Measurements from ENCODE around the gene CYTH4. TPM values are rescaled to one million over a fixed set of nuclear protein-coding genes. Genes with fewer than 3 reads are reported as not detected.

CYTH4 gene
- total RNA-seq, 1 experiment from 2014 or later, result not detected

DNA sequence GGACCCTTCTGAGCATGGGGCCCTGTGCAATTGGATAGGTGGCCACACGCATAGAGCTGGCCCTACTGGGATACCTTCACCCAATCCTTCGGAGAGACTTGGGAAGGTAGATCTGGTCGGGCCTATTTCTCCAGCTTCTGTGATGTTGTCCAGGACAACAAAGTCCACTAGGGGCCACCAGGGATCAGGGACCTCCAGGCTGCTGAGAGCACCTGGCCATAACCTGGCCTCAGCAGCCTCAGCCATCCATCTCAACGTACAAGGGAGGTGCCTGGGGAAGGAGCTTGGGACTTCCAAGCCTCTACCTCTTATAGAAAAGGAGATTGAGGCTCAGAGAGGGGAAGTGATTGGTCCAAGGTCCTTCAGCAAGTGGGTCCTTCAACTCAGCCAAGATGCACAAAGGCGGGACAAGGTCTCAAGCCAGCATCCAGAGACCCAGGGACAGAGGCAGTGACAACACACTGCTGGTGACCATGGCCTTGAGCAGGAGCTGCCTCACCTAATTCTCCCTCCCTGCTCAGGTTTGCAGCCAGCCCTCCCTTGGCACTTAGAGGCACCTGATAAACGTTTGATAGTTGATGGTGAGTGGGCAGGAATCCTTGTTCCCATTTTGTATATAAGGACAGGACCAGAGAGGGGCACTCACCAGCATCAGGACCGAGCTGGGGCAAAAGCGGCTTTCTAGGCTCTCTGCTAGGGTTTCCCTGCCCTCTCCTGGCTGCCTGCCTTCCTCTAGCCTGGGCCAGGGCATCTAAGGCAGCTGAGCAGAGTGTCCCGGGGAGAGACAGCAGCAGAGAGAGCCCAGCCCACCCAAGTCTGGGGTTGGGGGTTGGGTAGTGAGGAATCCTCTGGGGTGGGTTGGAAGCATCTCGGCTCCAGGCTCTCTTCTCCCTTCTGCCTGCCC is 42.7 kb upstream of the CYTH4 start:
- POLR2A ChIA-PET (ENCODE audit: unreplicated experiment), result no interaction called here
- DNase-seq, result no peak
- Histone ChIP-seq H3K4me3 (no peak overlapping the region), H3K79me2 (ENCODE audit: low read depth) (0 out of 2 replicates have a peak, but pooled peaks cover 5% of the 10 kb centered on the region), H3K4me2 (no peak overlapping the region), H3K27me3 (ENCODE audit: insufficient read depth, low read depth) (no peaks in the 10 kb centered on the region), H3K27ac (no peak overlapping the region), H3F3A (ENCODE audit: insufficient read depth, low read depth) (peaks cover 9% of the 10 kb centered on the region; the same call in 1 of the 2 replicates), H3K9me2 (ENCODE audit: insufficient read depth) (no peaks in the 10 kb centered on the region), H2AFZ (no peak overlapping the region), H3K9me3 (ENCODE audit: insufficient read depth, low read depth) (no peaks in the 10 kb centered on the region), H4K20me1 (ENCODE audit: insufficient read depth) (0 out of 2 replicates have a peak, but pooled peaks cover 3% of the 10 kb centered on the region), H3K36me3 (ENCODE audit: low read depth) (no peaks in the 10 kb centered on the region), H3K4me1 (replicated peaks; ENCODE audit: insufficient read depth) (peaks cover 17% of the 10 kb centered on the region)
- CTCF ChIA-PET, result no interaction called here
- BruUV-seq (replicated peaks), result no TSS peak
- intact Hi-C loops (cut with micrococcal nuclease; ENCODE audit: unreplicated experiment), result no loop called here
- TF ChIP-seq EZH2 (IDR thresholded peaks at IDR 0.05; ENCODE audit: low read depth), result no peak
- TF ChIP-seq, protein P1, sequence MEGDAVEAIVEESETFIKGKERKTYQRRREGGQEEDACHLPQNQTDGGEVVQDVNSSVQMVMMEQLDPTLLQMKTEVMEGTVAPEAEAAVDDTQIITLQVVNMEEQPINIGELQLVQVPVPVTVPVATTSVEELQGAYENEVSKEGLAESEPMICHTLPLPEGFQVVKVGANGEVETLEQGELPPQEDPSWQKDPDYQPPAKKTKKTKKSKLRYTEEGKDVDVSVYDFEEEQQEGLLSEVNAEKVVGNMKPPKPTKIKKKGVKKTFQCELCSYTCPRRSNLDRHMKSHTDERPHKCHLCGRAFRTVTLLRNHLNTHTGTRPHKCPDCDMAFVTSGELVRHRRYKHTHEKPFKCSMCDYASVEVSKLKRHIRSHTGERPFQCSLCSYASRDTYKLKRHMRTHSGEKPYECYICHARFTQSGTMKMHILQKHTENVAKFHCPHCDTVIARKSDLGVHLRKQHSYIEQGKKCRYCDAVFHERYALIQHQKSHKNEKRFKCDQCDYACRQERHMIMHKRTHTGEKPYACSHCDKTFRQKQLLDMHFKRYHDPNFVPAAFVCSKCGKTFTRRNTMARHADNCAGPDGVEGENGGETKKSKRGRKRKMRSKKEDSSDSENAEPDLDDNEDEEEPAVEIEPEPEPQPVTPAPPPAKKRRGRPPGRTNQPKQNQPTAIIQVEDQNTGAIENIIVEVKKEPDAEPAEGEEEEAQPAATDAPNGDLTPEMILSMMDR (conservative IDR thresholded peaks at IDR 0.05), result no peak

DNA sequence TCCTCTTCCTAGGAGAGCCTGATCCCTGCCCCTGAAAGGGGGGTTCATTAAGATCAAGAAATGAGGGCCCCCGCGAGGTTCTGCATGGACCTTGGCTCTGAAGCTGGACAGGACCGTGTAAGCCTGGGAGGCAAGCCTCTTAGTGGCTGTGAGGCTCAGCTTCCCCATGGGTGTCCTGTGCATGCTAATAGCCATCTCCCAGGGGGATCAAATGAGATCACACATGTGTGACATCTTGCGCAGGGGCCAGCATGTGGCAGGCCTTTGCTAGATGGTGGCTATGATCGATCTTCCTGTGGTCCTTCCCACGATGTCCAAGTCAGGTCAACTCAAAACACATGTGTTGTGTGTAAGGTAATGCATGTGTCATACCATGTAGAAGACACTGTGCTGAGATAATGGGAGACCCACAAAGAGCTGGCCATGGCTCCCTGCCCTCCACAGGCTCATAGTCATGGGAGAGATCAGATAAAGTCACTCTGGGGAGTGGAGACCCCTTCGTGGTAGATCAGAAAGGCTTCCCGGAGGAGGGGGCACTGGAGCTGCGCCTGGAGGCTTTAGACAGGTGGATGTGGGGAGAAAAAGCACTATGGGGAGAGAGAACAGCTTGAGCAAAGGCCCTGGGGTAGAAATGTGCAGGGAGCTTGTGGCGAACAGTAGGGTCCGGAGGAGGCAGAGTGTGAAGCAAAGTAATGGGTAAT is 41.9 kb upstream of the CYTH4 start:
- no TSS peak for BruUV-seq (replicated peaks)
- ChIA-PET POLR2A (ENCODE audit: unreplicated experiment) (no interaction called here), CTCF (no interaction called here)
- Histone ChIP-seq H3K4me3 (no peak overlapping the region), H3K4me1 (replicated peaks; ENCODE audit: insufficient read depth) (peaks cover 17% of the 10 kb centered on the region), H4K20me1 (ENCODE audit: insufficient read depth) (no peaks in the 10 kb centered on the region), H3K4me2 (no peak overlapping the region), H3K27me3 (ENCODE audit: insufficient read depth, low read depth) (no peaks in the 10 kb centered on the region), H3K36me3 (ENCODE audit: low read depth) (no peaks in the 10 kb centered on the region), H3K27ac (no peak overlapping the region), H2AFZ (no peak overlapping the region), H3K79me2 (ENCODE audit: low read depth) (0 out of 2 replicates have a peak, but pooled peaks cover 5% of the 10 kb centered on the region), H3F3A (ENCODE audit: insufficient read depth, low read depth) (peaks cover 10% of the 10 kb centered on the region; the same call in 1 of the 2 replicates), H3K9me2 (ENCODE audit: insufficient read depth) (no peaks in the 10 kb centered on the region), H3K9me3 (ENCODE audit: insufficient read depth, low read depth) (no peaks in the 10 kb centered on the region)
- TF ChIP-seq, protein P1 (conservative IDR thresholded peaks at IDR 0.05), result no peak
- TF ChIP-seq EZH2 (IDR thresholded peaks at IDR 0.05; ENCODE audit: low read depth), result no peak
- no peak for DNase-seq
- intact Hi-C loops (cut with micrococcal nuclease; ENCODE audit: unreplicated experiment), result no loop called here

DNA sequence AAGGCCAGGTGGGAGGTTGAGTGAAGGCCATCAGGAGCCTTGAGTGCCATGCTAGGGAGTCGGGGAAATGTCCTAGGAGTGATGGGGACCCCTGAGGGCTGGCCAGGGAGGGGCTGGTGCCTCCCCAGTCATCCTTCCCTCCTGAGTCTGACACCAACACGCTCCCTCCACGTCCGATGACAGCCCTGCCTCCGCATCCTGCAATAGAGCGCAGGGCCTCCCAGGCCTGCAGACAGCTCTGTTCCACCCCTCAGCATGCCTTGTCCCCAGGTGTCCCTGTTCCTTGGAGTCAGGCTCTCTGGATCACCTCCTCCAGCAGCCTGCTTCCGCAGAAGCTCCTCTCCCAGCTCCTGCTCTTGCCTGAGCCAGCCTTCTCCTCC is 41.4 kb upstream of the CYTH4 start:
- H3K27ac ChIP-seq, result no peak overlapping the region
- H3K27me3 ChIP-seq (ENCODE audit: insufficient read depth, low read depth), result no peaks in the 10 kb centered on the region
- no peaks in the 10 kb centered on the region for H4K20me1 ChIP-seq (ENCODE audit: insufficient read depth)
- BruUV-seq (replicated peaks), result no TSS peak
- TF ChIP-seq, protein P1 (conservative IDR thresholded peaks at IDR 0.05), result no peak
- no peak for TF ChIP-seq EZH2 (IDR thresholded peaks at IDR 0.05; ENCODE audit: low read depth)
- no peaks in the 10 kb centered on the region for H3K9me2 ChIP-seq (ENCODE audit: insufficient read depth)
- POLR2A ChIA-PET (ENCODE audit: unreplicated experiment), result no interaction called here
- no peak overlapping the region for H2AFZ ChIP-seq
- peaks cover 14% of the 10 kb centered on the region; the same call in 1 of the 2 replicates for H3F3A ChIP-seq (ENCODE audit: insufficient read depth, low read depth)
- 0 out of 2 replicates have a peak, but pooled peaks cover 5% of the 10 kb centered on the region for H3K79me2 ChIP-seq (ENCODE audit: low read depth)
- peaks cover 17% of the 10 kb centered on the region for H3K4me1 ChIP-seq (replicated peaks; ENCODE audit: insufficient read depth)
- intact Hi-C loops (cut with micrococcal nuclease; ENCODE audit: unreplicated experiment), result no loop called here
- H3K36me3 ChIP-seq (ENCODE audit: low read depth), result no peaks in the 10 kb centered on the region
- CTCF ChIA-PET, result no interaction called here
- no peak for DNase-seq
- H3K9me3 ChIP-seq (ENCODE audit: insufficient read depth, low read depth), result no peaks in the 10 kb centered on the region
- no peak overlapping the region for H3K4me3 ChIP-seq
- no peak overlapping the region for H3K4me2 ChIP-seq
